ENCODE measurements around the gene KIT.
A peak's percentile ranks its signal among the peaks of the same experiment; 100 is the strongest.

KIT gene

DNA sequence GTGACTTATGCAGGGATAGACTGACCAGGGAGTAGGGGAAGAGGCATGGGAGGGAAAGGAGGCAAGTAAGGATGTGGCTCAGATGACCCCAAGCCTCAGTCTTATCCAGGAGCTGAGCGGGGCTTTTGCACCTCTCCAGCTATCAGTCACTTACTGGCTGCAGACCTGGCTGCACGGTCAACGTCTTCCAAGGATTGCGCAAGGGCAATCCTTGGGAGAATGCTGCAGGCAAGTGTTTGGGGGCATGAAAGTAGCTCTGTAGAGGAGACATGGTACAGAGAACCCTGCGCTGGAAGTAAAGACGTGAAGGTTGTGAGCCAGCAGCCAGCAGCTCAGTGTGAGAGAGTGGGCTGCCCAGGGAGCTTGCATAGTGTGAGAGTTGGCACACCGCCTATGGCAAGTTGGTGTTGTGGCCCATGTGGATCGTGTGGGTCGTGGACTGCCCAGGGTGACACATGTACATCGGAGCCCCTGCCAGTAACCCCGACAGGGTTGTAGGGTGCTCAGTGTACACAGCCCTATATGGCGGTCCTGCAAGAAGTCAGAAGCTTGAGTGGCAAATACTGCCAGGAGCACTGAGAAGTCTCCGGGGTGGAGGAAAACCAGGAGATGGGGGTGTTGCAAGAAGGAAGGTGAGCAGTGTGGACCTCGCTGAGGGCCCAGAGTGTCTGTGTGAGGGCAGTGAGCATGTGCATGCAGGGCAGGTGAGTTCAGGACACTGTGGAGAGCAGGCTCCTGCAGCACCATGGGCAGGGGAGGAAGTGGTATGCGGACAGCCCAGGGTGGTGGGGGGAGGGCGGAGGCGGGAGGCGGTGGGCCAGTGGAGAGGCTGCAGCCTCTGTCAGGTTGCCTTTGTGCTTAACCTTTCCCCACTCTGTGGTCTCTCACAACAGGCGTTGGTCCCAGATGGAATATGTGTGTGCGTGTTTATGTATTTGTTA, 50.9 kb downstream of the KIT start:
- DNase-seq, result no peak

DNA sequence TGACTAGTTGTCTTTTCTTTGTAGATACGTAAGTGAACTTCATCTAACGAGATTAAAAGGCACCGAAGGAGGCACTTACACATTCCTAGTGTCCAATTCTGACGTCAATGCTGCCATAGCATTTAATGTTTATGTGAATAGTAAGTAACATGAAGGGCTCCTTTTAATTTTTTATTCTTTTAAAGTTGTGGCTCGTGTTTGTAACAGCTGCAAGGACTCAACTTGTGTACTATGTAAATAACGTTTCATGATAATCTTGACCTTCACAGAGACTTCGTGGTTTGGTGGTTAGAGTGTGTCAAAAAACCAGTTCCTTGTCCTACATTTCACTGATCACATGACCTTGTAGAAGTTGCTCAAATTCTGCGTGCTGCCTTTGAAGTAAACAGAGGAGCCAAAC, 51.6 kb downstream of the KIT start:
- no peak for DNase-seq

DNA sequence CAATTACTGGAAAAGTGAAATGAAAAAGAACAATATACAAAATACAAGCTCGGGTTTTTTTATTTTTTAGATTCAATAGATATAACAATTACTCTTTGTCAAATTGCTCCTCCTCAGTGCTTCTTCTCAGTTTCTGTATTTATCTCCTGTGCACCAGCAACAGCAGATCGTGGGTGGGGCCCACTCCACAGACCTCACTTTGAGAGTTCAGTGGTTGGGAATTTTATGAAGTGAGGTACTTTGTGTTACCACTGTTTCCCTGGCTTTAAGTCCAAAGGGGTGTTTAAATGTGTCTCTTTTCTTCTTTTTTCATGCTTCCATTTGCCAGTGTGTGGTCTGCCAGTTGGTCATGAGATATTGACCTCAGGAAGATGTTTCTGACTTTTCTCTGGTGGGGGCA, 54.4 kb downstream of the KIT start:
- no peak for DNase-seq

DNA sequence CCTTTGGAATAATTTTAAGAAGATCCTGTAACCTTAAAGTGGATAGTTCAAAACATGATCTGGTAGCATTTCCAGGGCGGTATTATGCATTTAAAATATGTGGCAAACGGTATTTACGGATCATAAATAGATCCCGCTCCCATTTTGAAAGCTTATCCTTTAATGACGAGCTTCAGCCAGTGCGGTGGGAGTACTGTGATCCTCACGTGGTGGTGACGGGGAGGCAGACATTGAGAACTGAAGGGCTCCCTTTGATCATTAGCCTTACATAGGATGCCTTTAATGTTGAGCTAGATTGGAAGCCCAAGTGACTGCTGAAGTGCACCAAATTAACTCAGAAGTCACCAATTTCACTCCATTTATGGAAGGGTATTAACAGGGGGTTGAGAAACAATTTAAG, 56.9 kb downstream of the KIT start:
- no peak for DNase-seq

DNA sequence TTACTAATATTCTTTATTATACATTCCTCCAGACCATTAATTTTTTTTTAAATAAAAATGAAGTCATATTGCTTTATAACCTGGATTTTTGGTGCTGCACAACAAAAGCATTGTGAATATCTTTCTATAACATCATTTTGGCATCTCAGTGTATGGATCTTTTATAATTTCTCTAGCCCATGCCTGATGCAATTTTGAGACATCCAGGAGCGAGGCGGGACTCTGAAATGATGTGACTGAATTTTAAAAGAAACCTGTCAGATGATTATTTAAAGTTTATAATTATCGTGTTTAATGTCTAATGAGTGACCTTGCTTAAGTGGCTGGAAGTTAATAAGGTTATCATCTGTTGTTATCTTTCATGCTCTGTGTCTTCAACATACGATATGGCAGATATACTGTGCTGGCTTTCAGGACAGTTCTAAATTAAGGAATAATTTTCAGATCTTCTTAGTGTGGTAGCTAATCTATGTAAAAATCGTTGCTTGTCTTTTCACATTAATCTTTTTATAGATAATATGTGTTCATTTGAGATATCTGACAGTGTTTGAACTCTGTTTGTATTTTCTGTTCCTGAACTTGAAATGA, 58.8 kb downstream of the KIT start:
- DNase-seq, result no peak

DNA sequence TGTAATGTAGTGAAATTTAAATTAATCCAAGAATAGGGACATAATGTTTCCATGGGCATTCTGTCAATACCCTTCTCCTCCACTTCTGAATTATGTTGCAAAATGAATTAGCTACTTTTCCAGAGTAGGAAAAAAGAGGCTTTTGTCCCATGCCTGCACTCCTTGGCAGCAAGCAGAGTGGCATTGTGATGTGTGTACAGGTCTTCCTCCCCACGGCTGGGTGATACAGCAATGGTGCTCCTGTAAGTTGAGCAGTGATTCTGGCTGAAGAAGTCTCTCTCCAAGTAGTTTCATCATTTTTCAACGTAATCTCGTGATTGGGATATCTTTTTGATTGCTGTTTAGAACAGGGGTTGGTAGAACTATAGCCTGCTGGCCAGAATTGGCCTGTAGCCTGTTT, 59.9 kb downstream of the KIT start:
- DNase-seq, result no peak

DNA sequence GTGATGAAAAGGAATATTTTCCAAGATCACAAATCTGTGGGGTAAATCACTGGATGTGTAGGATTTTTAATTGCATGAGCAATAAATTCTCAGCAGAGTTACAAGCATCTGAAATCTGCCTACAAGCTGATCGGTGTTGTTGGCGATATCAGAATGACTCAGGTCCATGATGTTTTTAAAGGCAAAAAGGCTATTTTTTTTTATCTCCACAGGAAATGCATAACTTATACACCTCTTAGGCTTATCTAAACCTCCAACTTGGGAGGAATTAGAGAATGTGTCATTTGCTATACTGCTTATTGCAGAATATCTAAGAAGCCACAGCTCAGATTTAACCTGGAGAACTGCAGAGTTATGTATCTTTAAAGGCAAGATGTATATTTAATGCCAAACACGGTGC, 61.6 kb downstream of the KIT start:
- no peak for DNase-seq

DNA sequence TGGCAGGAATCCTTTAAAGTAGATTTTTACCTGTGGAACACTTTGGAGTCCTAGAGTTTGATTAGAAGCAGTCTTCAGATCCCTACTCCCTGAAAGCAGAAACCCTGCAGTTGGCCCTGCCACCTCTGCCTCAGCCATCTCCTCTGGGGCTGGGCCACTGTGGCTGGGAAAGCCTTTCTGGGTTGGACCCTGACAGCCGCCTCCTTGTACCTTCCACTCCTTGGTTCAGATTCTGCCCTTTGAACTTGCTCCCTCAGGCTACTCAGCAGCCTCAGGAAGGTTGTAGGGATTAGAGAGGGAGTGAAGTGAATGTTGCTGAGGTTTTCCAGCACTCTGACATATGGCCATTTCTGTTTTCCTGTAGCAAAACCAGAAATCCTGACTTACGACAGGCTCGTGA, 65.5 kb downstream of the KIT start:
- DNase-seq, result peak; percentile 20 to 71

DNA sequence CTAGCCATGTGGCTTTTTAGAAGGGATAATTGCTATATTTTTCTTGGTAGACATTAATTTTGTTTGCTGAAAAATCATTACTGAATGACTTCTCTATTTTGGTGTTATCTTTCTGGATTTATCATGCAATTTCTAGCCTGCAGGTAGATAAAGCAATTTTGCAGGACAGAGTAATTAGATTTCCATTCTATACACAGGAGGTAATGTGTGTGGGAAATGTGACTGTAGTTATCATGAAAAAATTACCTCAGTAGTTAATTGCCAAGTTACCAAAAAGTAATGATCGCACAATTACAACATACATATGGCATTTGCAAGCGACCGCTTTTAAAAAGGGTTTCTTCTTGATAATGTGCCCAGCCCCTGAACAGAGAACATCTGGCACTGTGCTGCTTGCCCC, 66.1 kb downstream of the KIT start:
- no peak for DNase-seq

DNA sequence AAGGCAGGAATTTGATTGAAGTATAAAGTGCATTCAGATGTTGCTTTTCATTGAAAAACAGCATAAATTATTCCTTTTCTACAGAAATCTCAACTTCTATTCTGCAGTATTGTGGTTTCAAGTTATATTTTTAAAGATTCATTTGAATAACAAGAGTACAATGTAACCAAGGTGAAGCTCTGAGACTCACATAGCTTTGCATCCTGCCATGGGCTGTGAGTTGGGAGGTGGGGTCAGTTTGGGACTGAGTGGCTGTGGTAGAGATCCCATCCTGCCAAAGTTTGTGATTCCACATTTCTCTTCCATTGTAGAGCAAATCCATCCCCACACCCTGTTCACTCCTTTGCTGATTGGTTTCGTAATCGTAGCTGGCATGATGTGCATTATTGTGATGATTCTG, 69.2 kb downstream of the KIT start:
- no peak for DNase-seq

DNA sequence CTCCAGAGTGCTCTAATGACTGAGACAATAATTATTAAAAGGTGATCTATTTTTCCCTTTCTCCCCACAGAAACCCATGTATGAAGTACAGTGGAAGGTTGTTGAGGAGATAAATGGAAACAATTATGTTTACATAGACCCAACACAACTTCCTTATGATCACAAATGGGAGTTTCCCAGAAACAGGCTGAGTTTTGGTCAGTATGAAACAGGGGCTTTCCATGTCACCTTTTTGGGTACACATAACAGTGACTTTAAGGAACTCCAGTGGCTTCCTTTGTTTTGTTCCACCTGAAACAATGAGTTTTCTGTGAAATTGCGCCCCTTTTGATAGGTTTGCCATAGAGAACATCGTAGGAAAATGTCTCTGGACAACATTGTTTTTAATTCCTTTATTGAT, 69.6 kb downstream of the KIT start:
- no peak for DNase-seq

DNA sequence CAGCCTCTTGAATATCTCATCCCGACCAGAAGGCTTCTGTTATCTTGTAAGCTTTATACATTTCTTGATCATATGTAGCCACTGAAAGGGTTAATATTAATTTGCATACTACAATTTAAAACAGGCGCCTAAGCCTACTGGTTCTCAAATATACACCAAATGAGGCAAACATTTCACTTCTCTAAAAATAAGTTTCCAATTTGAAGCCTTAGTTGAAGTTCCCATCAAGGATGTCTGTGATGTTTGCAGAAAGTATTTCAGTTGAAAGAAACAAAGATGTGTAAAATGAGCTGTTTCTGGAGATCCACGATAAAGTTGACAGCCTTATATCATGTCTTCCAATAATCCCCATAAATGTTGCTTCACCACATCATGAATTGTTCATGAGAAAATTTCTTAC, 70.6 kb downstream of the KIT start:
- no peak for DNase-seq

DNA sequence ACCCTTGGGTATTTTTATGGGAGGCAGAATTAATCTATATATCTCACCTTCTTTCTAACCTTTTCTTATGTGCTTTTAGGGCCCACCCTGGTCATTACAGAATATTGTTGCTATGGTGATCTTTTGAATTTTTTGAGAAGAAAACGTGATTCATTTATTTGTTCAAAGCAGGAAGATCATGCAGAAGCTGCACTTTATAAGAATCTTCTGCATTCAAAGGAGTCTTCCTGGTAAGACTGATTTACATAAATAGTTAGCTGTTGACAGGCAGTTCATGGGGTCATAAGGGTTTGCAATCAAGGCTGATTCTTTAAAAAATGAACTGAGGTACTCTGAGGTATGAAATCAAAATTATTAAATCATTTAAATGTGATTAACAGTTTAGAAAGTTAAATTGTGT, 71.5 kb downstream of the KIT start:
- DNase-seq, result no peak

DNA sequence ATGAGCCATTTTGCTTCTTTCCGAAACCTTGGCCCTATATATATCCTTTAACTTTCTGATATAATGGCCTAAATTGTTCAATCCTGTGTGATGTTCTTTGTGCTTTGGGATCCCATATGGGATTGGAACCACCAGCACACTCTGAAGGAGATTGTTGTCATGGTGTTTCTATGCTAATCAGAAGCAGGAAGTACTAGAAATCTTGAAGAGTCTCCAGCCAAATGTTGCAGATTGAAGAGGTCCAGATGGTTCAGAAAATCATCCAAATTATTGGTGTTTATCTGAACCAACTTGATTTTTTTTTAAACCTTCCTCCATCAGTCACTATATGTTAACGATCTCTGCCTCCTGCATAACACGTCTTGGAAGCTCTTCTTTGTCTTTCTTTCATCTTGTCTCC, 72.8 kb downstream of the KIT start:
- peak; percentile 75 to 92 for DNase-seq

DNA sequence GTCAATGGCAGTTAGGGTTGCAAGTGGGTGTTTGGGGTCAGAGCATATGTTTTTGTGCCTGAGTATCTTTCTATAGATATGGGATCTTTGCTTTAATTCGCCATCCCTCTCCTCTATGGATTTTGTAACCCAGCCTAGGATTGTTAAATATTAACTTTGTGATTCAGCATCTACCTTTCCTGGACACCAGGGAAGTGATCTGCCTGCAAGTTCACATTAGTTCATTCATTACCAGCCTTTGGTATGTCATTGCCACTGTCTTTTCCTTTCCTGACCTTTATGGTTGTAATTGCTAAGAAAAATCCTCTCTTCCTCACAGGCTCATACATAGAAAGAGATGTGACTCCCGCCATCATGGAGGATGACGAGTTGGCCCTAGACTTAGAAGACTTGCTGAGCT, 73.8 kb downstream of the KIT start:
- DNase-seq, result no peak

DNA sequence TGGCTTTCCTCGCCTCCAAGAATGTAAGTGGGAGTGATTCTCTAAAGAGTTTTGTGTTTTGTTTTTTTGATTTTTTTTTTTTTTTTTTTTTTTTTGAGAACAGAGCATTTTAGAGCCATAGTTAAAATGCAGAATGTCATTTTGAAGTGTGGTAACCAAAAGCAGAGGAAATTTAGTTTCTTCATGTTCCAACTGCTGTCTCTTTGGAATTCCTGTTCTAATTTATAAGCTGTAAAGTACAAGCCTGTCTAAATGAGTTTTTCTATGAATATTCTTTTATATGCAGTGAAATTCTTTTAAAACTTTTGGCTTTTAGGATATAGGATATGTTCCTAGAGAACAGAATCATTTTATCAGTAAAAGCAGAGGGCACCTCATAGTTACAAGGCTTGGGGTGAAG, 74.2 kb downstream of the KIT start:
- DNase-seq, result no peak

DNA sequence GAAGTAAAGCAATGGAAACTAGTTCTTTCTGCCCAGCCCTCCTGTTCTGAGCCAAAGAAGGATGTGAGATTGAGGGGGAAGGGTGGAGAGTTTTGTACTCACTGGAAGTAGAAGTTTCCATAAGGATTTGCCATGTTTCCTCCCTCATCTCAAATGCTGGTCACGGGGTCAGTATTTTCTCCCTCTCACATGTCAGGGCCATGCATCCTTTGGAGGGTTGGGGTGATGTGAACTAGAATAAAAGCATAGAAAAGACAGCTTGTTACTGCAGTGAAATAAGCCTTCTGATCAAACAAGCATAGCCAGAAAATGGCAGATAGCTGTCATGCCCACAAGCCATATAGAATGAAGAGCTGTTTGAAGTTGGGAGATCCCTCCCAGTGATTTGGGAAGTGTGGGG, 79.7 kb downstream of the KIT start:
- DNase-seq, result no peak

DNA sequence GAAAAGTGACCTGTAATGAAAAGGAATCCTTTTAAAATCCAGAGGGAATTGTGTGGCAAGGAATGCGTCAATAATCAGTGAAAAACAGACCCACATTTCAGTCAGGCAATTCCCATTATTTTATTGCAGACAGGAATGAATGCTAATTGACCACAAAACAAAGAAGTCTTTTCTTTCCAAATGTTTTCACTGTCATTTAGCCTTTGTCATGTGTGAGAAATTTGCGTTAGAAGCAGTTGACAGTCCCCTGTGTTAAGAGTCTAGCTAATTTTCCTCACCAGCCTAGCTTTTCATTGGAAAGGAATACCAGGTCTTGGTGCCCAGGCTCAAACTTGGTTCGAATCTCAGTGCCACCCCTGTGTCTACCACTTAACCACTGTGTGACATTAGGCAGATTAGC, 83.4 kb downstream of the KIT start:
- DNase-seq, result no peak

DNA sequence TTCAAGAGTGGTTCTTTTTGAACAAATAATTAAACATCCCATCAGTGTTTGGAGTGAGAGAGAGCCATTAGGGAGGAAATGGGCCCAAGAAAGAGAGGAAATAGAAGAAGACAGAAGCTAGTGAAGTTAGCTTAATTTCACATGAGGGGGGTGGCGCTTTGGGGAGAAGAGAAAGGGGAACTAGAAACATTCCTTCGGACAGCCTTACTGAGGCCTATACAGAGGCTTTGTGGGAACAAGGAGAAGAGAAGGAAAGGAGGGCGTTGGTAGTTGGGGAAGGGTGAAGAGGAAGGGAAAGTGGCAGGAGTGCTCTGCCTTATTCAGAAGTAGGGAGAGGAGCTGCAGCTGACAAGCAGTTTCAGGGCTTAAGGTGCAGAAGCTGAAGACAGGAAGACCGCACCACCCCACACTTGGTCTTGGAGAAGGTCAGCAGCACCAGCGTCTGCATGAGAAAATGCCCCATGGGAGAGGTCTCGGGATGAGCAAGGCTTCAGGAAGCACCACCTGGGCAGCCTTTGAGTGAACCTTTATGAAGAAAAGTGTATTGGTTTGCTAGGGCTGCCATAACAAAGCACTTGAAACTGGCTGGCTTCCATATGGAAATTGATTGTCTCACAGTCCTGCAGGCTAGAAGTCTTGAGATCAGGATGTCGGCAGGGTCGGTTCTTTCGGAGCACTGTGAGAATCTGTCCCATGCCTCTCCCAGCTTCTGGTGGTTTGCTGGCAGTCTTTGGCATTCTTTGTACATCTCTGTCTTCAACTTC, 85.1 kb downstream of the KIT start:
- DNase-seq, result no peak

DNA sequence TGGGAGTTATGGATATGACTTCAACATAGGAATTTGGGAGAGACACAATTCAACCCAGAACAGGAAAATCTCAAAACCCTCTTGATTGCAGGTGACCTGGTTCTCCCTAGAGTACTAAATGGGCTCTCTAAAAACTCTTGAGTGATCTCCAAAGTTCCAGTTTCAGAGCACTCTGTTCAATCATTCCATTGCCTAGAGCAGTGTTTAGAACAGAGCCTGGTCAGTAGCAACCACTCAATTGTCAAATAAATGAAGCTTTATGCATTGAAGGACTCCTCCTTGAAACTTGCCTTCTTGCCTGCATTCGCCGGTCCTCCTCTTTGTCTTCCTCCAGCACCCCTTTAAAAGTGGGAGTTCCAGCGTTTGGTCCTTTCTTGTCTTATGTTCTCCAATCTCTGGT, 85.8 kb downstream of the KIT start:
- no peak for DNase-seq

DNA sequence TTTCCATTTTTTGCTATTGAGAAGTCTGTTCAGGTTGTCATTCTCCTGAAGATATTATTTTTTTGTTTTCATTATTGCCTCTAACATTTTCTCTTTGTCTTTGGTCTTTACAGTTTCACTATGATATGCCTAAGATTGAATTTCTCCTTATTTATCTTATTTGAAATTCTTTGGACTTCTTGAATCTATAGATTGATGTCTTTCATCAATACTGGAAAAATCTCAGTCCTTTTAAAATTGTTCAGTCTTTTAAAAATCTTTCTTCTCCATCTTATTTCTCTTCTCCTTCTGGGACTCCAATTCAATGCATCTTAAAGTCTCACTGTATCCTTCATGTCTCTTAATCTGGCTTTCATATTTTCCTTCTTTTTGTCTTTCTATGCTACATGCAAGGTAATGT, 86.7 kb downstream of the KIT start:
- no peak for DNase-seq

DNA sequence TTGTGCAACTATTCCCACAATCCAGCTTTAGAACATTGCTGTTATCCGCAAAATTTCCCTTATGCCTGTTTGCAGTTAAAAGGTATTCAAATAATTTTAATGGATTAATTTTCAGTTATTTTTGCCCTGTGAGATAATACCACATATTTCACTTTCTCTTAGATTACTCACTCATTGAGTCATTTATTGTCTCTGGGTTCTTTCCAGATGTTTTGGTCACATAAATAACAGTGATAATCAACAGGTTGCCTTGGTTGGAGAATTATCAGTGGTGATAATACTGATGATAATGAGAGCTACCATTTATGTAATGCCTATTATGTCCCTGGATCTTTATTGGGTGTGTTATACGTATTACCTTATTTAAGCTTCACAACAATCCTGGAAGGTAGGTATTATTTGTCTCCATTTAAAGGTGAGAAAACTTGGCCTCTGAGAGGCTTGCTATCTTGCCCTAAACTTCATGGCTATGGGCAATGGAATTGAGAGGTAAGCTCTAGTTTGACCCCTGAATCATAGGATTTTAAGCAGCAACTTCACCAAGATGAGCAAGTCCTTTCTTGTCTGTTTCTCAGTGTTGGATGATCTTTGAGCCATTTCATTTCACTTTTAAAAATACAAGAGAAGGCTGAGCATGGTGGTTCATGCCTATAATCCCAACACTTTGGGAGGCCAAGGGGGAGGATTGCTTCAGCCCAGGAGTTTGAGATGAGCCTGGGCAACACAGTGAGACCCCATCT, 87.4 kb downstream of the KIT start:
- no peak for DNase-seq

DNA sequence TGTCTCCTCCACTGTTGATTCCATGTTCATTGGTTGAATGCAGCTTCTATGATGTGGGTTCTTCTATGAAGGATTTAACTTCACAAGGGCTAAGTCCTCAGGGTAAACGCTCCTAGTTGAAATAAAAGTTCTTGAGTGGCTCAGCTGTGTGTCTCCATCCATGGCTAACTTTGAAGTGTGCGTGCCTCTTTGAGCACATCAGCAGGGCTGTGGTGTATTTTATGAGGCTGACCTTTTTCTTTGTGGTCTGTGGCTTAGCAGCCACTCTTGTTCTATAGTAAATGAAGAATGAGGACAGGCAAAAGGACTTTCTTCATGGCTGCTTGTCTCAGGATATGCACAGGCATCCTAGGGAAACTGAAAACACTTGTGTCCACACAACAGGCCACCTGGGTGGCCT, 88.5 kb downstream of the KIT start:
- DNase-seq, result no peak
